ENCODE measurements around the gene HK1.

Gene HK1

DNA sequence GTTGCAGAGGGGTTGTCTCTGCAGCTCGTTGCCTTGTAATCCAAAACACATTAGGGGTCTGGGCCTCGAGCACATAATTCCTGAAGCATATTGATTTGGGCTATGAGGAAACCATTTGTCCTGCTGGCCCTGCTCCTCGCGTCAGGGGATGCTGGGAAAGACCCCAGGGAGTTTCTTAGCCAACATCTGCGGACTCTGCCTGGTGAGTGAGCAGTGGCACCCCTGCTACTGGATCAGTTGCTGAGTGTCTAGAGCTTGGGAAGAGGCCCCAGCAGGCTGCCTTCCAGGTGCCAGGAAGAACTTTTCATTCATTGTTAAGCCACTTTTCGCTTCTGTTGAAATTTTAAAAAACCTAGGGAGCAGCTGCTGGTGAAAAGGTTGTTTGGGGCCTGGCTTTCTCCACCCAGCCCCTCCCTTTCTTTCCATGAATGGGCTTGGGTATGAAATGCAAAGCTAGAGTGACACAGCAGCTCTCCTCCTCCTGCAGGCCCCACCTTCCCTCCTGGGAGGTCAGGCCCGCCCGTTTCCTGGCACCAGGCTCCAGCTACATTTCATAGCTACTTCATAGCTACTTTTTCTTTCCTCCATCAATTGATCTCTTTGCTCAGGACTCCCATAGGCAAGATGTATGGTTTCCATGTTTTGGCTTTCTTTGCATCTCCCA, 111.7 kb downstream of the HK1 start:
- no peak for TF ChIP-seq GLIS3 (CRISPR knock-in tag; IDR thresholded peaks at IDR 0.05)
- TF ChIP-seq ZNF70 (CRISPR knock-in tag; IDR thresholded peaks at IDR 0.05), result no peak
- no peak for TF ChIP-seq ESRRG (CRISPR knock-in tag; IDR thresholded peaks at IDR 0.05)
- TF ChIP-seq BACH2 (CRISPR knock-in tag; IDR thresholded peaks at IDR 0.05; ENCODE audit: borderline replicate concordance), result no peak
- TF ChIP-seq, protein P1, sequence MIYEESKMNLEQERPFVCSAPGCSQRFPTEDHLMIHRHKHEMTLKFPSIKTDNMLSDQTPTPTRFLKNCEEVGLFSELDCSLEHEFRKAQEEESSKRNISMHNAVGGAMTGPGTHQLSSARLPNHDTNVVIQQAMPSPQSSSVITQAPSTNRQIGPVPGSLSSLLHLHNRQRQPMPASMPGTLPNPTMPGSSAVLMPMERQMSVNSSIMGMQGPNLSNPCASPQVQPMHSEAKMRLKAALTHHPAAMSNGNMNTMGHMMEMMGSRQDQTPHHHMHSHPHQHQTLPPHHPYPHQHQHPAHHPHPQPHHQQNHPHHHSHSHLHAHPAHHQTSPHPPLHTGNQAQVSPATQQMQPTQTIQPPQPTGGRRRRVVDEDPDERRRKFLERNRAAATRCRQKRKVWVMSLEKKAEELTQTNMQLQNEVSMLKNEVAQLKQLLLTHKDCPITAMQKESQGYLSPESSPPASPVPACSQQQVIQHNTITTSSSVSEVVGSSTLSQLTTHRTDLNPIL (CRISPR knock-in tag; IDR thresholded peaks at IDR 0.05; ENCODE audit: low read depth), result no peak
- TF ChIP-seq TSHZ2 (CRISPR knock-in tag; IDR thresholded peaks at IDR 0.05), result no peak
- no peak for TF ChIP-seq CSDC2 (CRISPR knock-in tag; IDR thresholded peaks at IDR 0.05)
- TF ChIP-seq CSRNP3 (CRISPR knock-in tag; IDR thresholded peaks at IDR 0.05), result no peak
- TF ChIP-seq SNAI2 (CRISPR knock-in tag; IDR thresholded peaks at IDR 0.05), result no peak
- no peak for TF ChIP-seq TOX (CRISPR knock-in tag; IDR thresholded peaks at IDR 0.05; ENCODE audit: borderline replicate concordance)
- no peak for TF ChIP-seq POU6F1 (CRISPR knock-in tag; IDR thresholded peaks at IDR 0.05; ENCODE audit: borderline replicate concordance, low read depth)
- TF ChIP-seq ZNF565 (CRISPR knock-in tag; conservative IDR thresholded peaks at IDR 0.05; ENCODE audit: low read depth), result no peak
- TF ChIP-seq, protein P2, sequence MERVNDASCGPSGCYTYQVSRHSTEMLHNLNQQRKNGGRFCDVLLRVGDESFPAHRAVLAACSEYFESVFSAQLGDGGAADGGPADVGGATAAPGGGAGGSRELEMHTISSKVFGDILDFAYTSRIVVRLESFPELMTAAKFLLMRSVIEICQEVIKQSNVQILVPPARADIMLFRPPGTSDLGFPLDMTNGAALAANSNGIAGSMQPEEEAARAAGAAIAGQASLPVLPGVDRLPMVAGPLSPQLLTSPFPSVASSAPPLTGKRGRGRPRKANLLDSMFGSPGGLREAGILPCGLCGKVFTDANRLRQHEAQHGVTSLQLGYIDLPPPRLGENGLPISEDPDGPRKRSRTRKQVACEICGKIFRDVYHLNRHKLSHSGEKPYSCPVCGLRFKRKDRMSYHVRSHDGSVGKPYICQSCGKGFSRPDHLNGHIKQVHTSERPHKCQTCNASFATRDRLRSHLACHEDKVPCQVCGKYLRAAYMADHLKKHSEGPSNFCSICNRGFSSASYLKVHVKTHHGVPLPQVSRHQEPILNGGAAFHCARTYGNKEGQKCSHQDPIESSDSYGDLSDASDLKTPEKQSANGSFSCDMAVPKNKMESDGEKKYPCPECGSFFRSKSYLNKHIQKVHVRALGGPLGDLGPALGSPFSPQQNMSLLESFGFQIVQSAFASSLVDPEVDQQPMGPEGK (CRISPR knock-in tag; IDR thresholded peaks at IDR 0.05; ENCODE audit: borderline replicate concordance), result no peak
- ATAC-seq, result 0 out of 3 replicates have a peak, but pooled peaks have one; percentile 17

GRCh38 chr10:69391158-69391557, 112.9 kb downstream of the HK1 start:
- TF ChIP-seq ZNF565 (CRISPR knock-in tag; conservative IDR thresholded peaks at IDR 0.05; ENCODE audit: low read depth) (no peak), ZNF8 (CRISPR knock-in tag; IDR thresholded peaks at IDR 0.05) (no peak), ZC3H10 (CRISPR knock-in tag; IDR thresholded peaks at IDR 0.05) (no peak), SNAI2 (CRISPR knock-in tag; IDR thresholded peaks at IDR 0.05) (no peak), RARB (CRISPR knock-in tag; IDR thresholded peaks at IDR 0.05) (no peak)
- TF ChIP-seq, protein P2 (CRISPR knock-in tag; IDR thresholded peaks at IDR 0.05; ENCODE audit: borderline replicate concordance), result no peak
- ATAC-seq, result no peak

DNA sequence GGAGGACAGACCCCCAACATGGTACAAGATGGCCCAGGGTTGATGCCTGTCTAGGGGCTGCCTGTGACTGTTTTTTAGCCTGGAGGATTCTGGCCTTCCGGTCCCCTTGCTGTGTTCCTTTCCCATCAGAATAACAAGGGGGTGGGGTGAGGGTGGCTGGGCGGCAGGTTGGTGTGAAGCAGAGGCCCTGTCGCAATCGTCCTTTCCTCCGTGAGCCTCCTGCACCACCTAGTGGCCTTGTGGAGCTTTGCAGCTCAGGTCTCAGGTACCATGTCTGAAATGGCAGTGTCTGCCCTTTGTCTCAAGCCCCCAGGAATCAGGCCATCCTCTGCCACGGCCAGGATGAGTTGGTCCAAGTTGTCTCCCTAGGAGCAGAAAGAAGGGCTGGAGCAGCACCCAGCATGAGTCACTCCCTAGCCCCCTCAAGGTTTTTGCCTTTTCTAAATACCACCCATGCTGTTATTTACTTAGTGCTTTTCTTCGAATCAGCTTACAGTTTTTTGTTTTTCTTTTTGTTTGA, 114.2 kb downstream of the HK1 start:
- peak; percentile 97 for ATAC-seq
- TF ChIP-seq POU6F1 (CRISPR knock-in tag; IDR thresholded peaks at IDR 0.05; ENCODE audit: borderline replicate concordance, low read depth) (no peak), ISL1 (CRISPR knock-in tag; IDR thresholded peaks at IDR 0.05) (no peak), TCF4 (CRISPR knock-in tag; IDR thresholded peaks at IDR 0.05; ENCODE audit: borderline replicate concordance) (no peak), GLIS3 (CRISPR knock-in tag; IDR thresholded peaks at IDR 0.05) (no peak), ZFP3 (CRISPR knock-in tag; IDR thresholded peaks at IDR 0.05) (no peak), BACH2 (CRISPR knock-in tag; IDR thresholded peaks at IDR 0.05; ENCODE audit: borderline replicate concordance) (no peak), RARB (CRISPR knock-in tag; IDR thresholded peaks at IDR 0.05) (no peak), ZNF565 (CRISPR knock-in tag; conservative IDR thresholded peaks at IDR 0.05; ENCODE audit: low read depth) (no peak), OSR1 (CRISPR knock-in tag; IDR thresholded peaks at IDR 0.05) (no peak), CSDC2 (CRISPR knock-in tag; IDR thresholded peaks at IDR 0.05) (no peak), PPARA (CRISPR knock-in tag; IDR thresholded peaks at IDR 0.05; ENCODE audit: borderline replicate concordance) (no peak), ARNTL (CRISPR knock-in tag; IDR thresholded peaks at IDR 0.05; ENCODE audit: borderline replicate concordance, low read depth) (no peak)
- TF ChIP-seq, protein P1 (CRISPR knock-in tag; IDR thresholded peaks at IDR 0.05; ENCODE audit: low read depth), result no peak
